Nephron (organoid): ENCODE results near the gene GLIS1.

Source experiments
- H3K27ac Mint-ChIP-seq, 3 experiments: 2 replicates each; pipeline ENCODE4 v1.8.0; 2020; ENCODE audit warnings: mixed read lengths in 3 of 3, mild to moderate bottlenecking in 2 of 3, moderate library complexity in 1 of 3
- H3K27me3 Mint-ChIP-seq: 2 replicates; pipeline ENCODE4 v1.8.0; 2021; ENCODE audit warnings: low read depth, mild to moderate bottlenecking, moderate library complexity, mixed read lengths
- H3K36me3 Mint-ChIP-seq: 2 replicates; pipeline ENCODE4 v1.8.0; 2020; ENCODE audit warnings: low read depth, mixed read lengths
- H3K4me1 Mint-ChIP-seq: 2 replicates; pipeline ENCODE4 v1.8.0; 2020; ENCODE audit warnings: mixed read lengths
- H3K4me3 Mint-ChIP-seq, 3 experiments: 2 replicates each; pipeline ENCODE4 v1.8.0; 2020; ENCODE audit warnings: mild to moderate bottlenecking in 3 of 3, mixed read lengths in 3 of 3, moderate library complexity in 2 of 3
- H3K9me3 Mint-ChIP-seq: 2 replicates; pipeline ENCODE4 v1.8.0; 2020; ENCODE audit warnings: mixed read lengths
- TF ChIP-seq, protein P1 (sequence below), 3 experiments: fragments of 200-600 bp; sonication (generic); IDR thresholded peaks; one replicate each; pipeline ENCODE4 v1.5.0; 2021; ENCODE audit warnings: antibody characterized with exemption in 3 of 3; ENCODE audit not compliant: unreplicated experiment in 3 of 3

GLIS1 gene

GRCh38 chr1:53641481-53642214 lies 97.3 kb downstream of the GLIS1 start:
- H3K9me3 Mint-ChIP-seq: no peaks in the 10 kb centered on the region
- H3K4me3 Mint-ChIP-seq: no peak overlapping the region
- no peaks in the 10 kb centered on the region for H3K36me3 Mint-ChIP-seq
- H3K27me3 Mint-ChIP-seq: peaks cover 4% of the 10 kb centered on the region
- TF ChIP-seq, protein P1, sequence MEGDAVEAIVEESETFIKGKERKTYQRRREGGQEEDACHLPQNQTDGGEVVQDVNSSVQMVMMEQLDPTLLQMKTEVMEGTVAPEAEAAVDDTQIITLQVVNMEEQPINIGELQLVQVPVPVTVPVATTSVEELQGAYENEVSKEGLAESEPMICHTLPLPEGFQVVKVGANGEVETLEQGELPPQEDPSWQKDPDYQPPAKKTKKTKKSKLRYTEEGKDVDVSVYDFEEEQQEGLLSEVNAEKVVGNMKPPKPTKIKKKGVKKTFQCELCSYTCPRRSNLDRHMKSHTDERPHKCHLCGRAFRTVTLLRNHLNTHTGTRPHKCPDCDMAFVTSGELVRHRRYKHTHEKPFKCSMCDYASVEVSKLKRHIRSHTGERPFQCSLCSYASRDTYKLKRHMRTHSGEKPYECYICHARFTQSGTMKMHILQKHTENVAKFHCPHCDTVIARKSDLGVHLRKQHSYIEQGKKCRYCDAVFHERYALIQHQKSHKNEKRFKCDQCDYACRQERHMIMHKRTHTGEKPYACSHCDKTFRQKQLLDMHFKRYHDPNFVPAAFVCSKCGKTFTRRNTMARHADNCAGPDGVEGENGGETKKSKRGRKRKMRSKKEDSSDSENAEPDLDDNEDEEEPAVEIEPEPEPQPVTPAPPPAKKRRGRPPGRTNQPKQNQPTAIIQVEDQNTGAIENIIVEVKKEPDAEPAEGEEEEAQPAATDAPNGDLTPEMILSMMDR (IDR thresholded peaks at IDR 0.05; ENCODE audit: unreplicated experiment in 3 of 3): no peak
- H3K27ac Mint-ChIP-seq: peak overlapping the region in 1 of 3 experiments; percentile 57
- peaks cover 10% of the 10 kb centered on the region for H3K4me1 Mint-ChIP-seq

- Mint-ChIP-seq H3K9me3 (no peaks in the 10 kb centered on the region), H3K27me3 (peaks cover 4% of the 10 kb centered on the region), H3K4me3 (no peak overlapping the region), H3K36me3 (no peaks in the 10 kb centered on the region), H3K4me1 (peaks cover 10% of the 10 kb centered on the region), H3K27ac (no peak overlapping the region)
- TF ChIP-seq, protein P1 (IDR thresholded peaks at IDR 0.05; ENCODE audit: unreplicated experiment in 3 of 3): no peak
These were observed 98.3 kb downstream of the GLIS1 start for GRCh38 chr1:53640701-53641075.

- Mint-ChIP-seq H3K27ac (no peak overlapping the region), H3K36me3 (no peaks in the 10 kb centered on the region), H3K9me3 (no peaks in the 10 kb centered on the region), H3K4me1 (peaks cover 10% of the 10 kb centered on the region), H3K4me3 (no peak overlapping the region), H3K27me3 (peaks cover 8% of the 10 kb centered on the region)
- TF ChIP-seq, protein P1 (IDR thresholded peaks at IDR 0.05; ENCODE audit: unreplicated experiment in 3 of 3): no peak
These were observed 98.8 kb downstream of the GLIS1 start for GRCh38 chr1:53639996-53640700.

DNA sequence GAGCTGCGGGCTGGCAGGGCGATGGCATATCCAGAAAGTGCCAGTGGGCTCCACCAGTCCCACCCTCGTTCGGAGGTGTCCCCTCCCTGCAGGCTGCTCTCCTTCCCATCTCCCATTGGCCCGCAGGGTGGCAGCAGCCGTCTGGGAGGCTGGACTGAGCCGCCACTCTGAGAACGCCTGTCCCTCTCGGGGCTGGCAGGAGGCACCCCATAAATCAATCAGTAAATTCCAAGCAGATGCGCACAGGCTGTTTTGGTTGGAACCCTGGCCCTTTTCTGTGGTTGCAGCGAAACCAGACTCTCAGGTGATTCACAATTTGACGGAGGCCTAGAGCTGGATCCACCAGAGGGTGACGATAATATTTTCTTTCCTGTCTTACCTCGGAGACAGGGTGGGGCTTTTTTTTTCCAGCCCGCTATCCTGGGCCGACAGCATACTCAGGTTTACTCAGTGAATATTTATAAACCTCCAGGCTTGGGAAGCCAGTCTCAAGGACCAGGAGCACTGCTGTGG lies 99.7 kb downstream of the GLIS1 start:
- Mint-ChIP-seq H3K4me3 (no peak overlapping the region), H3K27ac (no peak overlapping the region), H3K4me1 (peaks cover 10% of the 10 kb centered on the region), H3K9me3 (no peaks in the 10 kb centered on the region), H3K36me3 (no peaks in the 10 kb centered on the region), H3K27me3 (peaks cover 8% of the 10 kb centered on the region)
- TF ChIP-seq, protein P1 (IDR thresholded peaks at IDR 0.05; ENCODE audit: unreplicated experiment in 3 of 3): no peak

DNA sequence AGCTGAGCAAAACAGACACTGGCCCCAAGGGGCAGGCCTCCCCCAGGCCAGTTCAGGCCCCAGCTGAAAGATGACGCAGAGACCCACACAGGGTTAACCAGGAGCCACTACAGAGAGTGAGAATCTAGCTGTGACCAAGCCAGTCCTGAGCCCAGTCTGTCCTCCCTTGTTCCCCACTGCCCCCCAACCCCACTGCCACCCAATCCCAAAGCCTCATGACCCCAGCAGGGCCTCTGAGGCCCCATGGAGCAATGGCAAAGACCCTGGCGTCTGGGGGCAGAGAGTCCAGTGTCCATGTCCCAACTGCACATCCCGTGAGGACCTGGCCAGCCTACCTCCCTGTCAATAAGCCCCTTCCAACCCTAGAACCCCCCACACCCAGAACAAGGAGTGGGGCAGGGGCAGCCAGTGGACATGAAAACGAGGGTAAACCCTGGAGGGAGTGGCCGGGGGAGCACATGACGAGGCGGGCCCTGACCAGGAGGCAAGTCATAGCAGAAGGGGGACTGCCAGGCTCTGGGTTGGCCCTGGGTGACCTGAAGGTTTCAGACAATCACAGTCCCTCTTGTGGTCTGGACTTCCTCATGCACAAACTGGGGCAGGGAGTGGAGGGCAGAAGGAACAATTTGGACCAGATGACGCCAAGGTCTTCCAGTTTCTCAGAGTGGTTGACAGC lies 100.5 kb downstream of the GLIS1 start:
- Mint-ChIP-seq H3K9me3 (no peaks in the 10 kb centered on the region), H3K36me3 (no peaks in the 10 kb centered on the region), H3K27me3 (peaks cover 8% of the 10 kb centered on the region), H3K4me3 (no peak overlapping the region), H3K4me1 (peaks cover 9% of the 10 kb centered on the region), H3K27ac (peak overlapping the region in 1 of 3 experiments; percentile 71)
- TF ChIP-seq, protein P1 (IDR thresholded peaks at IDR 0.05; ENCODE audit: unreplicated experiment in 3 of 3): no peak
